ENCODE measurements around the gene ZDHHC22.
"Not testable (repeated sequence)": the region's sequence is repeated elsewhere in the genome, so short reads cannot be mapped to it uniquely, and the experiment has no call there.

The ZDHHC22 gene

GRCh38 chr14:77141214-77142004 is at the start of gene ZDHHC22:
TSS of gene ZDHHC22 (minus strand) at chr14:77141791. CDS start at chr14:77139738, 2,053 bp downstream.
- DNase-seq (ENCODE audit: low spot score), result peak; percentile 22

GRCh38 chr14:77190977-77191376 is 49.4 kb upstream of the ZDHHC22 start:
- DNase-seq (ENCODE audit: low spot score), result no peak

- no peak for DNase-seq (ENCODE audit: low spot score)
Measured at GRCh38 chr14:77189479-77189878, 47.9 kb upstream of the ZDHHC22 start.

- DNase-seq (ENCODE audit: low spot score), result no peak
Measured at GRCh38 chr14:77187649-77188012, 46.0 kb upstream of the ZDHHC22 start.

- peak; percentile 15 for DNase-seq (ENCODE audit: low spot score)
Measured at GRCh38 chr14:77186911-77187648, 45.5 kb upstream of the ZDHHC22 start.

GRCh38 chr14:77185093-77185465 is 43.5 kb upstream of the ZDHHC22 start:
- no peak for DNase-seq (ENCODE audit: low spot score)

- DNase-seq (ENCODE audit: low spot score), result no peak
Measured at GRCh38 chr14:77184396-77185092, 43.0 kb upstream of the ZDHHC22 start.

GRCh38 chr14:77183896-77184295 is 42.3 kb upstream of the ZDHHC22 start:
- no peak for DNase-seq (ENCODE audit: low spot score)

- DNase-seq (ENCODE audit: low spot score), result peak; percentile 79
Measured at GRCh38 chr14:77181603-77182437, 40.2 kb upstream of the ZDHHC22 start, which contains the start of gene TMEM63C. TSS of gene TMEM63C (plus strand) at chr14:77181798. CDS start at chr14:77218814, 37,016 bp downstream.

- DNase-seq (ENCODE audit: low spot score), result no peak
Measured at GRCh38 chr14:77180726-77181602, 39.4 kb upstream of the ZDHHC22 start.

- DNase-seq (ENCODE audit: low spot score), result no peak
Measured at GRCh38 chr14:77178656-77179055, 37.1 kb upstream of the ZDHHC22 start.

GRCh38 chr14:77177702-77178101 is 36.1 kb upstream of the ZDHHC22 start:
- no peak for DNase-seq (ENCODE audit: low spot score)

- DNase-seq (ENCODE audit: low spot score), result no peak
Measured at GRCh38 chr14:77175843-77176242, 34.3 kb upstream of the ZDHHC22 start.

- DNase-seq (ENCODE audit: low spot score), result not testable (repeated sequence)
Measured at GRCh38 chr14:77173911-77174617, 32.5 kb upstream of the ZDHHC22 start.

GRCh38 chr14:77172916-77173315 is 31.3 kb upstream of the ZDHHC22 start:
- no peak for DNase-seq (ENCODE audit: low spot score)

- DNase-seq (ENCODE audit: low spot score), result no peak
Measured at GRCh38 chr14:77170045-77170444, 28.5 kb upstream of the ZDHHC22 start.

- DNase-seq (ENCODE audit: low spot score), result no peak
Measured at GRCh38 chr14:77161011-77161410, 19.4 kb upstream of the ZDHHC22 start.

GRCh38 chr14:77158882-77159255 is 17.3 kb upstream of the ZDHHC22 start:
- DNase-seq (ENCODE audit: low spot score), result no peak

GRCh38 chr14:77158175-77158881 is 16.7 kb upstream of the ZDHHC22 start:
- DNase-seq (ENCODE audit: low spot score), result no peak

GRCh38 chr14:77157740-77158139 is 16.1 kb upstream of the ZDHHC22 start:
- no peak for DNase-seq (ENCODE audit: low spot score)

All from LoVo (cell line).